HG03439 (cell line): ENCODE data around the gene EID2.
A peak's percentile ranks its signal among the peaks of the same experiment; 100 is the strongest.

ENCODE experiments used
- ATAC-seq: cut with Tn5 transposase; IDR thresholded peaks from one replicate; pipeline ENCODE4 v1.9.1; 2021; ENCODE audit warnings: mild to moderate bottlenecking, moderate library complexity; ENCODE audit not compliant: unreplicated experiment

EID2 gene, protein sequence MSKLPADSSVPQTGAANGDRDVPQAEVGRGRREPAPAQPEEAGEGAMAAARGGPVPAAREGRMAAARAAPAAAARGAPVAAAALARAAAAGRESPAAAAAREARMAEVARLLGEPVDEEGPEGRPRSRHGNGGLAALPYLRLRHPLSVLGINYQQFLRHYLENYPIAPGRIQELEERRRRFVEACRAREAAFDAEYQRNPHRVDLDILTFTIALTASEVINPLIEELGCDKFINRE

GRCh38 chr19:39539518-39540332 is at the start of gene EID2:
Gene EID2, minus strand, starts transcription at chr19:39540161. Its CDS starts 82 bp downstream, at chr19:39540079.
- peak; percentile 89 for ATAC-seq

GRCh38 chr19:39588066-39588465 is 48.1 kb upstream of the EID2 start:
- ATAC-seq, result no peak

GRCh38 chr19:39587496-39587895 is 47.5 kb upstream of the EID2 start:
- ATAC-seq, result no peak

GRCh38 chr19:39582891-39583625 is 43.1 kb upstream of the EID2 start:
- no peak for ATAC-seq

- no peak for ATAC-seq
These were observed 42.5 kb upstream of the EID2 start for GRCh38 chr19:39582442-39582841.

GRCh38 chr19:39568604-39569003 is 28.6 kb upstream of the EID2 start:
- ATAC-seq, result no peak

DNA sequence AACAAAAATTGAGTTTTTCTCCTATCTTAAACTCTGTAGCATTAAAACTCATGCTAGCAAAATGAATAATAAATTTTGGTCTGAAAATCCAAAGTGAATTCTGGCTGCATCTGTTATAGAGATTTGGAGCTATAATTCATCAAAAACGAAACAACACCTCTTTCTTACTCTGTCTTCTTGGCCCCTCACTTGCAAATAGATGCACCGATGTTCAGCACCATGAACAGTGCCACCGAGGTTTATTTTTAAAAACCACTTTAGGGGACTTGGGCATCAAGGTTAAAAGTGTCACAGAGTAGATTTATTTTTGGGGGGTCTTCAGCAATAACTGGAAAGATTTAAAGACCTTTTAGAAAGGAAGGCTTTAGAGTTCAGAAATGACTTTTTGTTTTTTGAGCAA is 26.1 kb upstream of the EID2 start:
- no peak for ATAC-seq

GRCh38 chr19:39563408-39563807 is 23.4 kb upstream of the EID2 start:
- no peak for ATAC-seq

GRCh38 chr19:39558624-39559117 is 18.7 kb upstream of the EID2 start:
- no peak for ATAC-seq

- ATAC-seq, result no peak
These were observed 18.1 kb upstream of the EID2 start for GRCh38 chr19:39557811-39558623.

GRCh38 chr19:39555883-39556282 is 15.9 kb upstream of the EID2 start:
- ATAC-seq, result no peak

DNA sequence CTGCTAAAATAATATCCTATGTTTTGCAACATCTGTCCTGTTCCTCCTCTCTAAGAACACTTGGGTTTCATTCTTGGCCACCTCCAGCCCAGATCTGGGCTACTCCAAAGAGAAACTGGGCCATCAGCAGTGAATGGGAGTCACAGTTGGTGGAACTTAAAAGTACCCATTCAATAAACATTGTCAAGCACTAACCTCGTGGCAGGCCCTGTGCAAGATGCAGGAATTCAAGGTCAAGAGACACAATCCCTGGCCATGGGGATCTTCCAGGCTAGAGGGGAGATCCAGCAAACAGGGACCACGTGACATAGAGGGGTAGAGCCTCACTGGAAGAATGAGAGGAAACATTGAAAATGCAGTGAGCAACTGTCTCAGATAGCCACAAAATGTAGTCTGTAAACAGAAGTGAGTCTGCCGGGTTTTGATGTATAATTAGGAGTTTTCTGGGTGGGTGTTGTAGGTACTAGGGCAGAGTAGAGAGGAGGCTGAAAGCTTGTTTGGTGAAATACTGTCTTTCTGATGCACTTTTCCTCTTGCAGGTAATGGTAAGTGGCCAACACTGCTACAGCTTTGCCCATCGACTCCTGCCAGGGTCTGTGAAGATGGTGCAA is 14.8 kb upstream of the EID2 start:
- ATAC-seq, result no peak

DNA sequence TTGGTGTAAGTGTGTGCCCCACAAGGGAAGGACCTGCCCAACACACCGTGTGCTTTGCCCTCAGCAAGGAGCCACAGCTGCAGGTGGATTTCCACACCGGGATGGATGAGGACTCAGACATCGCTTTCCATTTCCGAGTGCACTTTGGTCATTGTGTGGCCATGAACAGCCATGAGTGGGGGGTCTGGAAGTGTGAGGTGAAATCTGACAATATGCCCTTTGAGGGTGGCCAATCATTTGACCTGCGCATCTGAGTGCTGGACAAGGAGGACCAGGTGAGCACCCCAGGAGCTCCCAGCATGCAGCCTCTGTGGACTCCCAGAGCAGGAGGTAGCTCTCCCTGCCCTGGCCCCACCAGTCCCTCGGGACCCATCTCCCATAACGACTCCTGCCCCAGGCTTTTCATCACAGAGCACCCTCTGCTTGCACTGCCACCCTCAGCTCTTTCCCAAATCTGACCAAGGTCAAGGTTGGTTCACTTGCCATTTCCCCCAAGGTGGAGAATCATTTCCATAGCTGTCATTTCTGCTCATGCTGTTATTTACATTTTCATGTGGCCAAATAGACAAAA is 13.2 kb upstream of the EID2 start:
- no peak for ATAC-seq

- no peak for ATAC-seq
These were observed 10.2 kb upstream of the EID2 start for GRCh38 chr19:39550197-39550596.

DNA sequence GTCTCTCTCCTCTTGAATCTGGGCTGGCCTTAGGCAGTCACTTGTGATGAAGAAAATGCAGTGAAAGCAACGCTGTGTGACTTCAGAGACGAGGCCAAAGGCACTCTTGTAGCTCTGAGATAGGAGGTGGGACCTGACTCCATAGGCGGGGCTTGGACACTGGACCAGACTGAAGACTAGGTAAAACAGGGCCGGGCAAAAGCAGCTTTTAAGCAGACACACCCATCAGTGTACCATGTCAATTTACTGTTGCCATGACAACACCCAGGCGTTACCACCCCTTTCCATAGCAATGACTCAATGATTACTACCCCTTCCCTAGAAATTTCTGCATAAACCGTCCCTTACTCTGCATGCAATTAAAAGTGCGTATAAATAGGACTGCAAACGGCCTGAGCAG is 6.6 kb upstream of the EID2 start:
- ATAC-seq, result no peak

DNA sequence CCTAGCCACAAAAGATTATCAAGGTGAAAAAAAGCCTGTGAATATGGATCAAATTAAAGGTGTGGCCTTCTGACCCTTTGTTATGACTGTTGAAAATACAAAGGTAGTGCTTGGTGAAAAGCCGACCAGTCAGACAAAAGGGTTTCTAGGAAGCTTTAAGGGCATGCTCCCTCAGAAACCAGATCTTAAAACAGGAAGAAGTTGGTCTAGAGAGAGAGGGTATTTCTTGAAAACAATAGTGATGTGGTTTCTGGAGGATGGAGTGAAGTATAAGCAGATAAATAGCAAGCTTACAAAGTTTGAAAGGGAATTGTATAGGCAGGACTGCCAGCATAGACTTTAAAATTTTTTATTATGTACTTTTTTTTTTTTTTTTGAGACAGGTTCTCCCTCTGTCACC is 5.0 kb upstream of the EID2 start:
- ATAC-seq, result no peak

- ATAC-seq, result no peak
These were observed 4.4 kb upstream of the EID2 start for GRCh38 chr19:39544226-39544903.

DNA sequence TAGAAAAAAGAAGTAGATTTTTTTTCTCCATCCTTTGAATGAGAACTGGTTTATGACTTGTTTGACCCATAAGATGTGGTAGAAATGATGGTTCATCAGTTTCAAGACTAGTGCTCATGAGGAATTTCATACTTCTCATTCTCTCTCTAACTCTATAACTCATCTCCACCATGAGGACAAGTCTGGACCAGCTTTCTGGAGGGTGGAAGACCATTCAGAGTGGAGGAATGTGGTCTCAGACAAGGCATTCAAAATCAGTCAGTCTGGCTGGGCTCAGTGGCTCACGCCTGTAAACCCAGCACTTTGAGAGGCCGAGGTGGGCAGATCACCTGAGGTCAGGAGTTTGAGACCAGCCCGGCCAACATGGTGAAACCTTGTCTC is 3.5 kb upstream of the EID2 start:
- no peak for ATAC-seq

GRCh38 chr19:39542206-39542605 is 2.2 kb upstream of the EID2 start:
- ATAC-seq, result no peak

GRCh38 chr19:39540333-39540673 is 342 bp upstream of the EID2 start:
- no peak for ATAC-seq
